Suprapubic skin (tissue), 3 donors: Measurements from ENCODE around the gene LTBR.

Source experiments
- POLR2A ChIP-seq, 2 donors: fragments of 450-650 bp; IDR thresholded peaks; one replicate each; pipeline ENCODE4 v1.6.1; 2017; ENCODE audit warnings: antibody characterized with exemption in 2 of 2, mild to moderate bottlenecking in 2 of 2, moderate library complexity in 2 of 2
- TF ChIP-seq, protein P1 (sequence below), 2 donors: fragments of 200-600 bp in 1 of 2; fragments of 450-650 bp in 1 of 2; sonication (generic) in 1 of 2; IDR thresholded peaks; one replicate each; pipeline ENCODE4 v1.5.1; 2016 to 2019; ENCODE audit warnings: antibody characterized with exemption in 2 of 2, mild to moderate bottlenecking in 1 of 2, moderate library complexity in 1 of 2

DNA sequence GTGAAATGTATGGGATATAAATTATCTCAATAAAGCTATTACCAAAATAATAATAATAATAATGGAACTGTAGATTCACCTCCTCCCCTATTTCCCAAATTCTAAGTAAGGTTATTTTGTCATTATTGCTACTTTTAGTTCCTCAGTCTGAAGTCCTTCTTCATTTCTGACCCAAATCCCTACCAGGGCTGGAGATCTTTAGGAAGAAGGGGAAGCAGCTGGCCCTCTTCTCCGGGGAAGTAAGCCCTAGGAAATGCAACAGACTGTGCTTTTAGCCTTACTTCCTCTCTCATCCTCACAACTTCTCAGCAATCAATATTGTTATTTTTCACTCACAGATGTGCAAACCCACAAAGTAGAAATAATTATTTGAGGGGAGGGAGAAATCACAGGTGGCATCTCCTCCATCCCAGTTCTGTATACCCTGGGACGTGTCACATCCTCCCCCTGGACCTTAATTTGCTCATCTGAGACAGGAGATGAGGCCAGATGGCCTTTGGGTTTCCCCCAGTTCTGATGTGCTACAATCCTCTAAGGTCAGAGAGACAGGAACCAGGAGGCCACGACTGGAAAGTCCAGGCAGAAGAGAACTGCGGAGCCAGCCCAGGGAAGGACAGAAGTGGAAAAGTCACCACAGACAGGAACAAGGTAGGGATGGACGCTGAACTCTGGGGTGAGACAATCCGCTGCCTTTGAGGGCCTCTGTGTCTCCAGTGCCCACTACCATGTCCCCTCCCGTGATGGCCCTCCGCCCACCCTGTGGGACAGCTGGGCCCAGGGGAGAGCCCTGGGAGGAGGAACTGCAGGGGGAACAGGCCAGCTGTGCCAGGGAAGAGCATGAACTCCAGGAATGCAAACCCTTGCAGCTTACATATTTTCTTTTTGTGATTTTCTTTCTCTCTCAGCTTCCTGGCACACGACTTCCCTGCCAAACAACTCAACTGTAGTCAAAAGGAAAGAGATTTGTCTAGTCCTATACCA is 31.5 kb upstream of the LTBR start:
- TF ChIP-seq, protein P1, sequence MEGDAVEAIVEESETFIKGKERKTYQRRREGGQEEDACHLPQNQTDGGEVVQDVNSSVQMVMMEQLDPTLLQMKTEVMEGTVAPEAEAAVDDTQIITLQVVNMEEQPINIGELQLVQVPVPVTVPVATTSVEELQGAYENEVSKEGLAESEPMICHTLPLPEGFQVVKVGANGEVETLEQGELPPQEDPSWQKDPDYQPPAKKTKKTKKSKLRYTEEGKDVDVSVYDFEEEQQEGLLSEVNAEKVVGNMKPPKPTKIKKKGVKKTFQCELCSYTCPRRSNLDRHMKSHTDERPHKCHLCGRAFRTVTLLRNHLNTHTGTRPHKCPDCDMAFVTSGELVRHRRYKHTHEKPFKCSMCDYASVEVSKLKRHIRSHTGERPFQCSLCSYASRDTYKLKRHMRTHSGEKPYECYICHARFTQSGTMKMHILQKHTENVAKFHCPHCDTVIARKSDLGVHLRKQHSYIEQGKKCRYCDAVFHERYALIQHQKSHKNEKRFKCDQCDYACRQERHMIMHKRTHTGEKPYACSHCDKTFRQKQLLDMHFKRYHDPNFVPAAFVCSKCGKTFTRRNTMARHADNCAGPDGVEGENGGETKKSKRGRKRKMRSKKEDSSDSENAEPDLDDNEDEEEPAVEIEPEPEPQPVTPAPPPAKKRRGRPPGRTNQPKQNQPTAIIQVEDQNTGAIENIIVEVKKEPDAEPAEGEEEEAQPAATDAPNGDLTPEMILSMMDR (IDR thresholded peaks at IDR 0.05), result no peak
- no peak for TF ChIP-seq POLR2A (IDR thresholded peaks at IDR 0.05)
